ENCODE results near the gene C6orf141. TPM values are rescaled to one million over a fixed set of nuclear protein-coding genes. Genes with fewer than 3 reads are reported as not detected.

C6orf141 gene
- total and polyA plus RNA-seq, 2 of the 13 experiments (the other 11 are each of a cell fraction or from before 2014, with no cell fraction given): 0.07 TPM; not detected in 1

GRCh38 chr6:49522710-49523593 is 27.5 kb upstream of the C6orf141 start (continued):
- no peak for TF ChIP-seq ELK4 (CRISPR knock-in tag; IDR thresholded peaks at IDR 0.05; ENCODE audit: borderline replicate concordance)
- TF ChIP-seq ZFP36L1 (CRISPR knock-in tag; IDR thresholded peaks at IDR 0.05): peak; percentile 87
- TF ChIP-seq HNRNPL (IDR thresholded peaks at IDR 0.05; ENCODE audit: low read depth, low read length): no peak
- TF ChIP-seq GRHL1 (CRISPR knock-in tag; conservative IDR thresholded peaks at IDR 0.05): no peak
- TF ChIP-seq PPARG (CRISPR knock-in tag; conservative IDR thresholded peaks at IDR 0.05): peak; percentile 89
- TF ChIP-seq GATAD2A (CRISPR knock-in tag; IDR thresholded peaks at IDR 0.05): peak; percentile 99
- no peak for TF ChIP-seq ZNF567 (CRISPR knock-in tag; IDR thresholded peaks at IDR 0.05; ENCODE audit: borderline replicate concordance)
- TF ChIP-seq DMAP1 (CRISPR knock-in tag; IDR thresholded peaks at IDR 0.05): no peak; the same call in none of the 2 replicates
- no peak for TF ChIP-seq CENPBD1 (CRISPR knock-in tag; IDR thresholded peaks at IDR 0.05; ENCODE audit: borderline replicate concordance, low read depth)
- no peak; the same call in 1 of the 2 replicates for TF ChIP-seq STAT6 (CRISPR knock-in tag; IDR thresholded peaks at IDR 0.05; ENCODE audit: borderline replicate concordance)
- peak; percentile 30; the same call in 1 of the 2 replicates for TF ChIP-seq DDIT3 (CRISPR knock-in tag; IDR thresholded peaks at IDR 0.05)
- TF ChIP-seq ISX (CRISPR knock-in tag; conservative IDR thresholded peaks at IDR 0.05): no peak
- TF ChIP-seq ZNF543 (CRISPR knock-in tag; IDR thresholded peaks at IDR 0.05): peak; percentile 52; the same call in 1 of the 2 replicates
- TF ChIP-seq ZNF484 (CRISPR knock-in tag; IDR thresholded peaks at IDR 0.05; ENCODE audit: borderline replicate concordance, low read depth): no peak
- peak; percentile 72; the same call in 1 of the 2 replicates for TF ChIP-seq HNF1B (CRISPR knock-in tag; IDR thresholded peaks at IDR 0.05)
- TF ChIP-seq PRDM4 (CRISPR knock-in tag; IDR thresholded peaks at IDR 0.05; ENCODE audit: borderline replicate concordance): no peak
- TF ChIP-seq HMG20B (CRISPR knock-in tag; conservative IDR thresholded peaks at IDR 0.05): peak; percentile 91

All from HepG2 (cell line).